Suprapubic skin (tissue), 4 donors: Measurements from ENCODE around the gene TMEM217. TPM values are rescaled to one million over a fixed set of nuclear protein-coding genes. Genes with fewer than 3 reads are reported as not detected.

ENCODE experiments used
- DNase-seq, 2 donors: peaks; one replicate each; pipeline ENCODE4 v3.0.0-alpha.2; 2019; ENCODE audit warnings: low spot score in 2 of 2
- H3K27ac ChIP-seq: fragments of 200-600 bp; sonication (generic); one replicate; pipeline ENCODE4 v1.5.1; 2019
- H3K27me3 ChIP-seq: fragments of 200-600 bp; sonication (generic); one replicate; pipeline ENCODE4 v1.5.1; 2019
- H3K36me3 ChIP-seq: fragments of 200-600 bp; sonication (generic); one replicate; pipeline ENCODE4 v1.5.1; 2019
- H3K4me1 ChIP-seq: fragments of 200-600 bp; sonication (generic); one replicate; pipeline ENCODE4 v1.5.1; 2019
- H3K4me3 ChIP-seq: fragments of 200-600 bp; sonication (generic); one replicate; pipeline ENCODE4 v1.5.1; 2019; ENCODE audit warnings: mild to moderate bottlenecking
- H3K9me3 ChIP-seq: fragments of 200-600 bp; sonication (generic); one replicate; pipeline ENCODE4 v1.5.1; 2019
- EP300 ChIP-seq: sonication (generic); formaldehyde crosslinking; IDR thresholded peaks from one replicate; pipeline ENCODE4 v1.6.1; 2017; ENCODE audit warnings: antibody characterized with exemption
- POLR2A ChIP-seq, 2 donors: fragments of 450-650 bp; IDR thresholded peaks; one replicate each; pipeline ENCODE4 v1.6.1; 2017; ENCODE audit warnings: antibody characterized with exemption in 2 of 2, mild to moderate bottlenecking in 2 of 2, moderate library complexity in 2 of 2
- POLR2AphosphoS5 ChIP-seq, 3 donors: sonication (generic); formaldehyde crosslinking; IDR thresholded peaks; one replicate each; pipeline ENCODE4 v1.6.1; 2017; ENCODE audit warnings: antibody characterized with exemption in 3 of 3
- WGBS: methylation state at CpG from one replicate; pipeline ENCODE4 v1.1.5; 2018; 5-methylcytosine and 5-hydroxymethylcytosine counted together
- total RNA-seq, 4 donors: library from RNA; depleted of rRNA; stranded (reverse); fragments of >200 nt; gene quantifications; one replicate each; pipeline ENCODE4 v1.1.0, GENCODE V29; 2016
- TF ChIP-seq, protein P1 (sequence below), 2 donors: fragments of 200-600 bp in 1 of 2; fragments of 450-650 bp in 1 of 2; sonication (generic) in 1 of 2; IDR thresholded peaks; one replicate each; pipeline ENCODE4 v1.5.1; 2016 to 2019; ENCODE audit warnings: antibody characterized with exemption in 2 of 2, mild to moderate bottlenecking in 1 of 2, moderate library complexity in 1 of 2

The TMEM217 gene
- total RNA-seq, 4 donors from 2014 or later, result 0.30 to 3.3 (median 2.6) TPM; not detected in 1

DNA sequence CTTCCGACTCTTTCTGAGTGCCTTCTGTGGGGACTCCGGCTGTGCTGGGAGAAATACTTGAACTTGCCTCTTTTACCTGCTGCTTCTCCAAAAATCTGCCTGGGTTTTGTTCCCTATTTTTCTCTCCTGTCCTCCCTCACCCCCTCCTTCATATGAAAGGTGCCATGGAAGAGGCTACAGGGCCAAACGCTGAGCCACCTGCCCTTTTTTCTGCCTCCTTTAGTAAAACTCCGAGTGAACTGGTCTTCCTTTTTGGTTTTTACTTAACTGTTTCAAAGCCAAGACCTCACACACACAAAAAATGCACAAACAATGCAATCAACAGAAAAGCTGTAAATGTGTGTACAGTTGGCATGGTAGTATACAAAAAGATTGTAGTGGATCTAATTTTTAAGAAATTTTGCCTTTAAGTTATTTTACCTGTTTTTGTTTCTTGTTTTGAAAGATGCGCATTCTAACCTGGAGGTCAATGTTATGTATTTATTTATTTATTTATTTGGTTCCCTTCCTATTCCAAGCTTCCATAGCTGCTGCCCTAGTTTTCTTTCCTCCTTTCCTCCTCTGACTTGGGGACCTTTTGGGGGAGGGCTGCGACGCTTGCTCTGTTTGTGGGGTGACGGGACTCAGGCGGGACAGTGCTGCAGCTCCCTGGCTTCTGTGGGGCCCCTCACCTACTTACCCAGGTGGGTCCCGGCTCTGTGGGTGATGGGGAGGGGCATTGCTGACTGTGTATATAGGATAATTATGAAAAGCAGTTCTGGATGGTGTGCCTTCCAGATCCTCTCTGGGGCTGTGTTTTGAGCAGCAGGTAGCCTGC, 83.2 kb downstream of the TMEM217 start:
- no peaks in the 10 kb centered on the region for H3K9me3 ChIP-seq
- 86% methylated on average over 10 of the region's 10 CpGs for WGBS
- H3K27me3 ChIP-seq, result no peaks in the 10 kb centered on the region
- no peak for DNase-seq
- peak overlapping the region; percentile 6 for H3K4me3 ChIP-seq
- TF ChIP-seq POLR2A (IDR thresholded peaks at IDR 0.05), result no peak
- TF ChIP-seq, protein P1, sequence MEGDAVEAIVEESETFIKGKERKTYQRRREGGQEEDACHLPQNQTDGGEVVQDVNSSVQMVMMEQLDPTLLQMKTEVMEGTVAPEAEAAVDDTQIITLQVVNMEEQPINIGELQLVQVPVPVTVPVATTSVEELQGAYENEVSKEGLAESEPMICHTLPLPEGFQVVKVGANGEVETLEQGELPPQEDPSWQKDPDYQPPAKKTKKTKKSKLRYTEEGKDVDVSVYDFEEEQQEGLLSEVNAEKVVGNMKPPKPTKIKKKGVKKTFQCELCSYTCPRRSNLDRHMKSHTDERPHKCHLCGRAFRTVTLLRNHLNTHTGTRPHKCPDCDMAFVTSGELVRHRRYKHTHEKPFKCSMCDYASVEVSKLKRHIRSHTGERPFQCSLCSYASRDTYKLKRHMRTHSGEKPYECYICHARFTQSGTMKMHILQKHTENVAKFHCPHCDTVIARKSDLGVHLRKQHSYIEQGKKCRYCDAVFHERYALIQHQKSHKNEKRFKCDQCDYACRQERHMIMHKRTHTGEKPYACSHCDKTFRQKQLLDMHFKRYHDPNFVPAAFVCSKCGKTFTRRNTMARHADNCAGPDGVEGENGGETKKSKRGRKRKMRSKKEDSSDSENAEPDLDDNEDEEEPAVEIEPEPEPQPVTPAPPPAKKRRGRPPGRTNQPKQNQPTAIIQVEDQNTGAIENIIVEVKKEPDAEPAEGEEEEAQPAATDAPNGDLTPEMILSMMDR (IDR thresholded peaks at IDR 0.05), result no peak
- TF ChIP-seq POLR2AphosphoS5 (IDR thresholded peaks at IDR 0.05), result no peak
- no peak for TF ChIP-seq EP300
- H3K4me1 ChIP-seq, result peaks cover 42% of the 10 kb centered on the region
- peaks cover 27% of the 10 kb centered on the region for H3K36me3 ChIP-seq
- H3K27ac ChIP-seq, result no peak overlapping the region

DNA sequence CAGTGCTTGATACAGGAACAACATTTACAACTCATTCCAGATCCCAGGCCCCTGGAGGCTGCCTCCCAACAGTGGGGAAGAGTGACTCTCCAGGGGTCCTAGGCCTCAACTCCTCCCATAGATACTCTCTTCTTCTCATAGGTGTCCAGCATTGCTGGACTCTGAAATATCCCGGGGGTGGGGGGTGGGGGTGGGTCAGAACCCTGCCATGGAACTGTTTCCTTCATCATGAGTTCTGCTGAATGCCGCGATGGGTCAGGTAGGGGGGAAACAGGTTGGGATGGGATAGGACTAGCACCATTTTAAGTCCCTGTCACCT, 83.8 kb downstream of the TMEM217 start:
- H3K9me3 ChIP-seq, result no peaks in the 10 kb centered on the region
- no peak overlapping the region for H3K27ac ChIP-seq
- WGBS, result 75% methylated on average over 2 of the region's 3 CpGs
- H3K4me1 ChIP-seq, result peaks cover 42% of the 10 kb centered on the region
- H3K4me3 ChIP-seq, result peak overlapping the region; percentile 6
- TF ChIP-seq EP300 (no peak), POLR2A (IDR thresholded peaks at IDR 0.05) (no peak), POLR2AphosphoS5 (IDR thresholded peaks at IDR 0.05) (no peak)
- TF ChIP-seq, protein P1 (IDR thresholded peaks at IDR 0.05), result no peak
- no peak for DNase-seq
- peaks cover 27% of the 10 kb centered on the region for H3K36me3 ChIP-seq
- H3K27me3 ChIP-seq, result no peaks in the 10 kb centered on the region

DNA sequence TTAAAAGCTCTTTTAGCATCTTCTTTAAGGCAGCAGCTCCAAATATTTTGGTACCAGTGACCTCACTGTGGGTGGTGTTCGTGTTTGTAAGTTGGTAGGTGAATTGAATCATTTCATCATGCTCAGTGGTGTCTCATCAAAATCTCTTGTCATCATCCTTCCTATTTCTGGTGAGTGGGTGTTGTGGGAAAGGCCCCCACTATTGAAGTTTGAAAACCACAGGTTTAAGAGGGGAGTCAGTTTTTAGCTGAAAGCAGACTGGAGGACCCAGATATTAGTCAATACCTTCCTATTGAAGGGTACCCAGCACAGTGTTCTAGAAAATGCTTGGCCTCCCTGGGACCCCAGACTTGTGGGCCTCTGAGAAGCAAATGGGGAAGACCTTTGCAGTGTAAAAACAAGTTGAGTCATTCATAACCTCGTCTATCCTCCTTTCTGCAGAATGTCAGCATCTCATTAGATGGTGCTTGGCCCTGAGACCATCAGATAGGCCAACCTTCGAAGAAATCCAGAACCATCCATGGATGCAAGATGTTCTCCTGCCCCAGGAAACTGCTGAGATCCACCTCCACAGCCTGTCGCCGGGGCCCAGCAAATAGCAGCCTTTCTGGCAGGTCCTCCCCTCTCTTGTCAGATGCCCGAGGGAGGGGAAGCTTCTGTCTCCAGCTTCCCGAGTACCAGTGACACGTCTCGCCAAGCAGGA, 84.3 kb downstream of the TMEM217 start:
- no peak overlapping the region for H3K27ac ChIP-seq
- H3K36me3 ChIP-seq, result peaks cover 27% of the 10 kb centered on the region
- H3K4me3 ChIP-seq, result no peak overlapping the region
- WGBS, result 58% methylated on average over 1 of the region's 9 CpGs
- no peaks in the 10 kb centered on the region for H3K9me3 ChIP-seq
- TF ChIP-seq, protein P1 (IDR thresholded peaks at IDR 0.05), result no peak
- TF ChIP-seq EP300 (no peak), POLR2A (IDR thresholded peaks at IDR 0.05) (no peak), POLR2AphosphoS5 (IDR thresholded peaks at IDR 0.05) (no peak)
- no peaks in the 10 kb centered on the region for H3K27me3 ChIP-seq
- peaks cover 47% of the 10 kb centered on the region for H3K4me1 ChIP-seq
- DNase-seq, result no peak

DNA sequence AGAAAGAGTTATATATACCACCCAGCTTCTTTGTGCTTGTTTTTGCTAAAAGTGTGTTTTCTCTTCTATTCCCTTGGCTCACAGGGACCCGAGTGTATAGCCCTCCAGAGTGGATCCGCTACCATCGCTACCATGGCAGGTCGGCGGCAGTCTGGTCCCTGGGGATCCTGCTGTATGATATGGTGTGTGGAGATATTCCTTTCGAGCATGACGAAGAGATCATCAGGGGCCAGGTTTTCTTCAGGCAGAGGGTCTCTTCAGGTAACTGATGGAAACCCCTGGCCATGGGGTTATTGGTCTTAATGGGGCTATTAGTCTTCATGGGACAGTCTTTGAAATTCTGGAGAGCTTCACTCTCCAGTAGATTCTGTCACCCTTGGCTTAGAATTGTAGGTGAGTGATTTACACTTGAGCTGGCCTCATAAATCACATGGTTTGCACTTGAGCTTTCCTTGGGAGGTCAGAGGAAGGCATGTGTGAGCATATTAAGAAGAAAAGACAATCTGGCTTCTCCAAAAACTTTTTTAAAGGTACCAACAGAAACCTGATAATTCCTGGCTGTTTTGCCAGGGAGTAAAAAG, 84.9 kb downstream of the TMEM217 start:
- no peak for DNase-seq
- Histone ChIP-seq H3K4me3 (peak overlapping the region; percentile 76), H3K27ac (no peak overlapping the region), H3K27me3 (no peaks in the 10 kb centered on the region), H3K9me3 (no peaks in the 10 kb centered on the region), H3K36me3 (peaks cover 27% of the 10 kb centered on the region), H3K4me1 (peaks cover 49% of the 10 kb centered on the region)
- WGBS, result 87% methylated on average over 7 of the region's 7 CpGs
- TF ChIP-seq EP300, result no peak
- TF ChIP-seq, protein P1 (IDR thresholded peaks at IDR 0.05), result no peak
- TF ChIP-seq POLR2AphosphoS5 (IDR thresholded peaks at IDR 0.05), result no peak
- no peak for TF ChIP-seq POLR2A (IDR thresholded peaks at IDR 0.05)
